GM19467 (cell line): ENCODE measurements around the gene SETBP1.
A peak's percentile ranks its signal among the peaks of the same experiment; 100 is the strongest.

Source experiments
- ATAC-seq: cut with Tn5 transposase; IDR thresholded peaks from one replicate; pipeline ENCODE4 v1.9.1; 2021; ENCODE audit warnings: mild to moderate bottlenecking, moderate library complexity; ENCODE audit not compliant: unreplicated experiment

Gene SETBP1

DNA sequence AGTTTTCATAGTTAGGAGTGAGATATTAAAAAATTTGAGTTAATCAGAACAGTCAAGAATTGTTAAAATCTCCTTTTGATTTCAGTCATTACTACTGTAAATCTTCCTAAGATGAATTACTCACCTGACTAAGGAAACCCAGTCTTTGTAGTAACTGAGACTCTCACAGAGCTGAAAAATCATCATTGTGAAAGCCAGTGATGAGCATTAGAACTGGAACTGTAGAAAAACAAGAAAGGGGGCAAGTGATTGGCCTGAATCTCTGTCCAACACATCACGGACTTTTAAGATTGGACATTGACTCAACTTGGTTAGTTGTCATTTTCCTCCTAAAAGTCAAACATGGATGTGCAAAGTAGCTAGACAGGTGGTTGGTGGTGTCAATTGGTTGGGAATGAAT lies 21.9 kb downstream of the SETBP1 start:
- ATAC-seq, result no peak

DNA sequence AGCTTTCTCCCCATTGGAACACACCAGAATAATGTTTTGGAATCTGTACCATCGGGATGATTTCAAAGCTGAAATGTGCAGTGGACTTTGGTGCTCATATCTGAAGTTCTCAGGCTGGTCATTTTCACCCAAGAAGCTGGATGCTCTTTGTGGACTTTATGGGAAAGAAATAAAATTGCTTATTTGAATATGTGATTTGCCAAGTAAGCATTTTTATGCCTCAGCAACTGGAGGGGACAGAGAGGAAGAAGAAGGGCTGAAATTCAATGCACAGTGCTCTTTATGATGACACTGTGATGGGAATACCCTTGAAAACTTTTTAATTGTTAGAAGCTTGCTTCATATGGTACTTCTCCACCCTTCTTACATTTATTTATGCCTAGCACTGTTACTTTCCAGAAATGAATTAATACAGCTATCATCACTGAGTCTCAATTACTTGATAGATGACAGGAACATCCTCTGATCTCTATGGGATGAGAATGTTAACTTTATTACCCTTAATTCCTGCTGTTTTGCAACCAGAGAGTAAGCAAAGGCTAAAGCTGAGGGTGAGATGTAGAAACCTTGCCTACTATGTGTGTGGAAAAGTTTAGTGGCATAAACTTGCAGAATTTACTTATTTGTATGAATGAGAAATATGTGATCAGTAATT lies 23.6 kb downstream of the SETBP1 start:
- ATAC-seq, result no peak

DNA sequence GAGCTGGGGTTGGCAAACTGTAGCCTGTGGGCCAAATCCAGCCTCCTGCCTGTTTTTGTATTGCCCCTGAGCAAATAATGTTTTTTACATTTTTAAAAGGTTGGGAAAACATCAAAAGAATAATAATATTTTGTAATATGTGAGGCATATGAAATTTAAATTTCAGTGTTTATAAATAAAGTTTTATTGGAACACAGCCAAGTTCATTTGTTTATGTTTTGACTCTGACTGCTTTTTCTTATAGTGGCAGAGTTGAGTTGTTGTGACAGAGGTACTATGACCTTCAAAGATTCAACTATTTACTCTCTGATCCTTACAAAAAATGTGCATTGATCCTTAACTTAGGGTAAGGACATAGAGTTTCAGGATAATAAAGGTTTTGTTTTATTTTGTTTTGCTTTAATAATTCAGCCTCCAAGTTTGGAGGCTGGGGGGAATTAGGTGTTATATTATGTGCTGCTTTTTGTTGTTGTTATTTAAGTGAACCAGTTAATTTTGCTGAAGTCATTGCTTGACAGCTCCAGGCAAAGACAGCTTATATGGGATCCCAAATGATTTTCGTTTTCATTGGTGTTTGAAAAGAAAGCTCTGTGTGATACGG lies 24.5 kb downstream of the SETBP1 start:
- ATAC-seq, result no peak

DNA sequence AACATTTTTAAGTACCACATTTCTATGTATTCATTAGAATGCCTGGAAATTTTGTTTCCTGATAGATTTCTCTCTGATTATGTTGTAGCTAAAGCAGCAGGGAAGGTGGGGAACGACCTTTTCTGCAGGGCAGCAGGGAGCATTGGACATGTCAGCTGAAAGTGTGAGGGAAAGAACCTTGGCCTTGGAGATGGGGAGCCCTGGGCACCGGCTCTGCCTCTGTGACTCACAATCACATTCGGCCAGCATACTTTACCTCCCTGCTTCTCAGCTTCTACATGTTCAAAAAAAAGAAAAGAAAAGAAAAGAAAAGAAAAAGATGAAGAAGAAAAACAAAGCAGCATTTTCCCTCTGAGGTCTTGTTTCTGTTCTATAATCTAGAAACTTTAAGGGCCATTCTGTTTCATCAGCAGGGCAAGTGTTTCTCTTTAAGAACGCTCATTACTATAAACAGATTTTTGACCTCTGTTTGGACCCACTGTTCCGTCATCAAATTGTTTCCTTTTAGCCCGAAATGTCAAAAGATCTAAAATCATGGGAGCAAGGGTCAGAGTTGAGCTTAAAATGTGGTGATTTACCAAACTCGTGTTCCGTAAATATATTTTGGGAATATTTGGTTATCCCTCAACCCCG lies 27.9 kb downstream of the SETBP1 start:
- no peak for ATAC-seq

DNA sequence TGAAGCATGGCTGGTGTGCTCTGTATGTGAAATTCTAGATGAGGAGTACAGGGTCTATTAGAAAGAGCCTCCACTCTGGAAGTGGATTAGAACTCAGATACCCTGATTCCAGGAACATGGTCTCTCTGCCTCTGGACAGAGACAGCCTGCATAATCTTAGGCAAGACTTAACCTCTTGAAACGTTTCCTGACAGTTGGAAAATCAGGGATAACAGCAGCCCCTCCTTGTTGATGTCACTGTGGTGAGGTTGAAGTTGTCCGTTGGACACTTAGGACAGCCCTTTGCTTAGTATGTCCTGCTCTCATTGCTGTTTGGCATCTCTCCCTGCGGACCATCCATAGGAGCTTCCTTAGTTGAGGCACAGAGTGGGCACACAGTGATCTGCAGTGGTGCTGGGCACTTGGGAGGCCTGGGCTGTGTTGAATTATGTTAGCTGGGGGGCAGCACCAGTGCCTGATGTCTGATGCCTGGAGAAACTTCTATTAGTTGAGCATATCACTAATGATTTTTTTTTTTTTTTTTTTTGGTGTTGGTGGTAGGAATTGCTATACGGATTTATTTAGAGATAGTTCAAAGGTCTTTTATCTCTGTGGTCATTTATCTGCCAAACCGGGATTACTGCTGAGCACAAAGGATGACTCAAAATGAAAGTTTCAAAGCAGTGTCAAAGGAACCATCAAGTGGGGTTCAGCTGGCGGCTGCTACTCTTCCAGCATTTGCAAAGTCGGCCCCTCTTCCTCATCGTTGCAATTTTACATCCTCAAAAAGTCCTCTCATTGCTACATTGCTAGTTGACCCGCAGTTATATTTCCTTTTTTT lies 28.8 kb downstream of the SETBP1 start:
- ATAC-seq, result peak; percentile 91

DNA sequence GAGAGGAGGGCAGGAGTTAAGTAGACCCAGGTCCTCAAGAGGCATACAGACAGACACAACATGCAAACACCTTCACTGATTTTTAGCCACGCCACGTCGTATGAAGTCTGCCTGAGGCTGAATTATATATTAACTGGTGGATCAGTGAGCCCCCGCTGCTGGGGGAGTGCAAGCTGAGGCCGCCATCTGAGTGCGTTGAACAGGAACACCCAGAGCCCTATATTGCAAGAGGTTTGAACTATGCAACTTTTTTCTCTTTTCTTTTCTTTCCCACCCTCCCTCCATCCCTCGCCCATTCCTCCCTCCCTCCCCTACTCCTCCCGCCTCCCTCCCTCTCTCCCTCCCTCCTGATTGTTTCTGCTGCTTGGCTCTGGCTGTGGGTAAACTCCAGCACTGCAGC lies 30.2 kb downstream of the SETBP1 start:
- ATAC-seq, result no peak

DNA sequence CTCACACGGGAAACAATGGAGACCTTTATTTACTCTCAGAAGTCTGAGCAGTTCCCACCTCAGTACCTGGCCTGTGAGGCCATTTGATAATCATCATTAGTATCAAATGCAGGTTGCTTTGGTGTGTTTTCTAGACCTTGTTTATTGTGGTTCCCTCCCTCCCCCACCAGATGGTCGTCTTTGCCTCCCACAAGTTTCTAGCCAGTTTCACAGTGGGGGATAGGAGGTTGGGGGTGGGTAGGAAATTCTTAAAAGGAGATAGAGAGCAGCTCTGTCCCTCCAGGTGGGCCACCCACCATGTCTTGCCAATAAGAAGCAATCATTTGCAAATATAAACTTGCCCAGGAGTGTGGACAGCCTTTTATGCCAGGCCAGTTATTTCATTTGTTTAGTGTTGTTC lies 31.3 kb downstream of the SETBP1 start:
- ATAC-seq, result no peak

DNA sequence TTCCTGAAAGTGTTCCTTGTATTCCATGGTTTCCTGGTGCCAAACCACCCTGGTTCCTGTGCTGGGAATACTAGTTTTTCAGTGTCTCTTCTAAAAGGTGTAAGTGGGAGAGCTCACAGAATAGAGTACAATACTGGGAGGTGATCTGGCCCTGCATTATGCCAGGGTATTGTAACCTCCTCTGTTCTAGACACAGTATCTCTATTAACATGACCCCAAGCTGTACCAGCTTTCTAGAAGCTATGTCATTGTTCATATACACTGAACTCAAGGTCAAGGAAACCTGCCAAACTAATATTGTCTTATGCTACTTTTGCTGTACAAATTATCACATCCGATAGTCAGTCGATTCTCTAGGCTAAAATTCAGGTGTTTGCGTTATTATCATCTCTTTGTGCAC lies 32.7 kb downstream of the SETBP1 start:
- ATAC-seq, result no peak

DNA sequence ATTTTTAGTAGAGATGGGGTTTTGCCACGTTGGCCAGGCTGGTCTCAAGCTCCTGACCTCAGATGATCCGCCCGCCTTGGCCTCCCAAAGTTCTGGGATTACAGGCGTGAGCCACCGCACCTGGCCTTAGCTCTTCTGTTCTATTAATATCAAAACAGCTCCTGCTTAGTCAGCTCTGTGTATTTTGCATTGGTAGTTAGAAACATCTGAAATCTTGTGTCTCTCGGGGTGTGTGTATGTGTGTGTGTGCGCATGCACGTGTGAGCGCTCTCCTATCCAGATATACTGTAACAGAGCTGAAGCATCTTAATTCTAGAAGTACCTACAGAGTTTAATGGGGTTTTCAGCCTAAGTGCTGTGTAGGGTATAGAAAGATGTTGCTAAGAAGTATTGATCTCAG lies 33.7 kb downstream of the SETBP1 start:
- ATAC-seq, result no peak

DNA sequence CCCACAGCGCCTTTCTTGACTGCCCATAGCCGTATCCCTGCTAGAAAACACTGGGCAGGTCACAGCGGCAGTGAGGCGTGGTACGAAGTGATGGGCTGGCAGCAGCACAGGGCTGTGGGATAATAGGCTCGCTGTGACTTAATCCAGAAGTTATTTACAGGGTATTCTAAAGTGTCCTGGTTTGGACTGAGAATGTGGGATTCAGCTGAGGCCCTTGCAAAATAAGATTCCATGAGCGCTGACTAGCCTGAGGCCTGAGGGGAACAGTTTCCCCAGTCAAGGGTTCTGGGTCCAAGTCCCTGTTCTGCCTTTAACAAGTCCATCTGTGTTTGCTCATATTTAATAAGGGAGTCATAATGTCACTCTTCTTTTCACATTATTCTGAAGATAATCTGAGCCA lies 34.6 kb downstream of the SETBP1 start:
- no peak for ATAC-seq

DNA sequence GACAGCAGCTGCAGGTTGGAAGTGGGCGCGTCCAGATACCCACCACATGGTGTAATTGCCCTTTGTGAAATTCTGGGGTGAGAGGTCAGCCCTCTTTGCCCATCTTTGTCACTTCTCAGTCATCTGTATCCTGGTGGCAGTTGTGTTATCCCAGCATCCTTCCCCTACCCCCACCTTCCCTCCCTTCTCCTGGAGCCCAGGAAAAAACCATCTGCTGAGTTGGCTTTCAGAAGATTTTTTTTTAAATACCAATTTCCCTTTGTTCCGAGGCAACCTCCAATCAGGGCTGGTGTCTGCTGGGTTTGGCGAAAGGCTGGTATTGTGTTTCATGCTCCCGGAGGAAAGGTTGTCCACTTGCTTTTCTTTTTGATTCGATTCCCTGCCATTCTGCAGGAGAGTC lies 35.2 kb downstream of the SETBP1 start:
- ATAC-seq, result no peak

DNA sequence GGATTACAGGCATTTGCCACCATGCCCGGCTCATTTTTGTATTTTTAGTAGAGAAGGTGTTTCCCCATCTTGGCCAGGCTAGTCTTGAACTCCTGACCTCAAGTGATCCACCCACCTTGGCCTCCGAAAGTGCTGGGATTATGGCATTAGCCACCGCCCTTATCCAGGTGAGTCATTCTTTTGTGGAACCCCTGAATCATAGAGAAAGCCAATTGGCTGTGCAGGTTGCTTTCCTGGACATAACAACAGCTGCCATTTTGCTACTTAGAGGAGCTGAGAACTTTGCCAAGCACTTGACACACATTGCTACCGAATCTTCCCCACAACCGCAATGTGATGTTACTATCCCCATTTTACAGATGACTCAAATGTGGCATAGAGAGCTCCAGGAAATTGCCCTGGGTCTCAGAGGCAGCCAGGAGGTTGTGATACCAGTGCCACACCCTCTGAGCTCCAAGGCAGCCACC lies 36.0 kb downstream of the SETBP1 start:
- ATAC-seq, result no peak

DNA sequence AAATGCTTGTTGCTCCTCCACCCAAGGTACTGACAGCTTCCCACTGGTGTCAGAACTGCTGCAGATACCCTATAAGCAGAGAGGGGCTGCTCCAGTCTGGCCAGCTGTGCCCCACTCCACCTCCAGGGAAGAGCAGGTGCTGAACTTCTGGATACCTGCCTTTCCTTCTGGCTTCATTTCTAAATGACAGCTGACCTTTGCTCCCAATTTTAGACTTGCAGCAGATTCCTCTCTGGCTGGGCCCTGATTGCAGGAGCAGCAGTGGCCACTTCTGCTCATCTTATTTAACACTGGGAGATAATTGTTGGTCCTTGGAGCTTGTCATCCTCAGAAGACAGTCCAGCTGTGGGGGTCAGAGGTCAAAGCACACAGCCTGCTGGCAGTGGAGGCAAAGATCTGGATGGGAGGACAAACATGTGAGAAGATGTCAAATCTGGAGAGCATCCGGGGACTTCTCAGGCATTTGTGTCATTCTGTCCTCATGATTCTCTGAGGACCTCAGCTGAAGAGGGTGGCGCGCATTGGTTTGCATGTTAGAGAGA lies 38.9 kb downstream of the SETBP1 start:
- no peak for ATAC-seq

DNA sequence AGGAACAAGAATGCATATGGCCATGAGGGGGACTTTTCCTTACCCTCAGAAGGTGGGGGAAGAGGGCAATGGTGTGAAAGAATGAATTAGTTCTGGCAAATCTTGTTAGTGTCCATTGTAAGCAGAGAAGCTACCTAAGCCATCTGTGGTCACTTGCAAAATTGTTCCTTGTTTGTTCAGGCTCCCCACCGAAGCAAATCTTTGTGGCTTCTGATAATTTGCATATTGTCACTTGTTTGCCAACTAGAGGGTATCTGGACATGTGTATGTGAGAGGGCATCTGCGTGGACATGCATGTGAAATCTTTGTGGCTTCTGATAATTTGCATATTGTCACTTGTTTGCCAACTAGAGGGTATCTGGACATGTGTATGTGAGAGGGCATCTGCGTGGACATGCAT lies 41.1 kb downstream of the SETBP1 start:
- peak; percentile 45 for ATAC-seq

DNA sequence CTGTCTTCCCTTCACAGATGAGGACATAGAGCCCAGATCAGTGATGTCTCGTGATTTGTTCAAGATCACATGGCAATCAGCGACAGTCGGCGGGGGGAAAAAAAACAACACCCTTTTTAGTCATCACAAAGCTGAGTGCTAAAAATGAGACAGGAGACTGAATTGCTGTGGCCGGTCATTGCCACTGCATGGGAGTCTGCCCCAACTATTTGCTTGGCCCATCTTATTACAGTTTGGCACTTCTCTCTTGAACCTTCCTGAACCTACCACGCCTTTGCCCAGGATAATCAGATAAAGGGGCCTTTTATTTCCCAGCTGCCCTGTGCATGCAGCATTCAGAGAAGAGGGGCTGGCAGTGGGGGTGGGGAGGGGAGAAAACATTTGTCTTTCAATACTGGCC lies 42.7 kb downstream of the SETBP1 start:
- no peak for ATAC-seq

DNA sequence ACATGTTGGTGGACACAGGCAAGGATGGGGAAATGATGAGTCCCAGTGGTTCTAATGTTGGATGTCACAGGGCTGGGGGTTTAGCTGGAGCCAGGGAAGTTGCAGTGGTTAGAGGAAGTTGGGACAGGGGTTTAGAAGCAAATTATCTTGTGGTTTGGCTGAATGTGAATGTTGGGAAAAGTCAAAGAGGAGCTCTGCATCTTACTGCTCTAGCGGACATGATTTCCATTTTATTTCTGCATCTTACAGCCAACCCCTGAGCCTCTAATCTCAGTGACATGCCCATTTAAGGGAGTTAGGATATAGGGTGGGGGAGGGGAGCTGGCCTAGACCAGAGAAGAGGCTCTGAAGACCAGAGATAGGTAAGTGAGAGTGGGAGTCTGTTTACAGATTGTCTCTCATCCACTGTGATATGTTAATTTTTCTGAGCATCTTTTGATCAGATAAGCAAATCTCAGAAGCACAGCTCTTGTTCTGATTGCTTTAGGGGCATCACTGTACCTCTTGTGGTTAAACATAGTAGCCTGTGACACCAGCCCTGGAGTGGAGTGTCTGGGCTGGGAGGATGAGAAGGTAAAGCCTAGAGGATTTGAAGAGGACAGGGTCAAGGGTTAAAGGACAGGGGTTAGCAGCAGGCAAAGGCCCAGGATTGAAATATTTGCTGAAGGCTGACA lies 43.6 kb downstream of the SETBP1 start:
- ATAC-seq, result no peak

DNA sequence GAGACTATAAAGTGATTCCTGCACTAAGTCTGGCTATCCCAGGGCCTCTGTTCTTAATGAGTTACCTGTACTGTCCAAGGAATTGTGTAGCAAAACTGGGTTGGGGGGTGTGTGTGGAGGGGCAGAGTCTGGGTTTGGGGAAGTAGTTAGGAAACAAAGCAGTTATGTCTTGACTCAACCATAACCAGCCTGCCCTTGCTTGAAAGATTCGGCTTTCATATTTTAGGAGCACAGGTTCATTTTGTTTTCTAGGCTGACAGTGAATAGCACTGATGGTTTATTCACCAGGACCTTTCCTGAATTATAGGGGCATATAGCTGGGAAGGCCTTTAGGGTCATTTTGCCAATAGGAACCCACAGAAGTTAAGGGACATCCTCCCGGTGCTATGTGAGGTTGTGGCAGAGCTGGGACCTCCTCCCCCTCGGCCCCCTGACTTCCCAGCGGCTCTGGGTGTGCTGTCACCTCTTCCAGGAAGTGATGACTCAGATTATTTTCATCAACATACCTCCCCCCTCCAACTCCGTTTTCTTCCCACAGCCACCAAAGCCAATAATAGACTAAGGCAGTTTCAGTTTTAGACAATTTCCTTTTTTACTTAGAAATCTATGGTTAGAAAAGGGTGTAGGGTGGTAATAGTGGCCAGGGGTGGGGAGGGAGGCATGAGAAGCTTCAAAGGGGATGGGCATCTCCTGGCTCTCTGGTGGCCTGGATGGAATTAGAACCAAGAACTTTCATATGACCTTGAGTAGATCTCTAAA lies 44.8 kb downstream of the SETBP1 start:
- peak; percentile 46 for ATAC-seq

DNA sequence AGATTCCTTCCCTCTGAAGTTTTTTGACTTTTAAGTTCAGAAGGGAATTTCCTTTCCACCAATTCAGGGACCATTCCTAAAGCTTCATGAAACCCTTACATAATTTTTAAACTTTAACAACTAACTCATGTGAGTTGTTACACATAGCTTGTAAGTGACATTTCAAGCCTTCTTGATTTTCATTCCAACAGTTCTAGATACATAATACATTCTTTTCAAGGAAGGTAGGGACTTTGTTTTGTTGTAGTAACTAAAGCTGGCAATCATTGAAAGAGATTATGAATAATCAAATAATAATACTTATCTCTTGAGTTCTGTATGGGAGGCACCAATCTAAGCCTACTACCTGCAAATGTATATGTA lies 45.4 kb downstream of the SETBP1 start:
- no peak for ATAC-seq

DNA sequence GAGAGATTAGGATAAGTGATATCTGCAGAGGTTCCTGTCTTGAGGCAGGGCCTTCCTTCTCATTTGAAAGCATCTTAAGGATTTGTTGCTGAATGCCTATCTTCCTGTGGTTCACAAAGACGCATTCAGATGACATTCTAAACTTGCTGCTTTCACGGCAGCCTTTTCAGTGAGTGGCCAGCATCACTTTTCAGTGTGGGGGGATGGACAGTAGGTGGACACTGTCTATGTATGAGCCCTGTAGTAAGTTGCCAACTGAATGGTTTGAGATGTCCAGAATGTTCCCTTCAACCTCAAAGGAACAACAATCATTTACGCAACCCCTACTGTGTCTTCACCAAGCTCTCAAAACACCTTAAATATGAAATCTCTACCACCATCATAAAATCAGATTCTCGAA lies 46.6 kb downstream of the SETBP1 start:
- no peak for ATAC-seq

DNA sequence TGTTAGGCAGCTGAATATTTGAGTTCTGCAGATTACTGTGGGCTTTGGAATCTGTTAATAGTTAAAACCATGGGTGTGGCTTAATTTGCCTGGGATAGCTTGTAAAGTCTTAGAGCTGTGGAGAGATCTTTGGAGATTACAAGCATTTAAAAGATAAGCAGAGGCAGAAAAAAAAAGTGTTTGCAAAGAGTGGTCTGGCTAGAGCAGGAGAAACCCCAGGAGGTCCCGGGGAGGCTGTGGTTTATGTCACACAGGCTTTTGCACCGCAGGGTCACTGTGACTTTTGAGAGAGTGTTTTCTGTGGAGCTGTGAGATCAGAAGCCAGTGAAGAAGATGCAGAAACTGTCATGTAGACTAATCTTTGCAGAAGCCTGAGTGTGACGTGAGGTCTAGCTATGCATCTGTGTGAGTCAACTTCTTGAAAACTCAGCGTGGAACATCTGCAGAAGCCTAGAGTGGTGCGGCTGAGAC lies 49.0 kb downstream of the SETBP1 start:
- no peak for ATAC-seq
